GM21717 (cell line): ENCODE measurements around the gene KIF5A.
"Not testable (repeated sequence)": the region's sequence is repeated elsewhere in the genome, so short reads cannot be mapped to it uniquely, and the experiment has no call there.

ENCODE experiments used
- ATAC-seq: cut with Tn5 transposase; IDR thresholded peaks from one replicate; pipeline ENCODE4 v1.9.1; 2021; ENCODE audit warnings: mild to moderate bottlenecking, moderate library complexity; ENCODE audit not compliant: unreplicated experiment

KIF5A gene

GRCh38 chr12:57549909-57550640 lies at the start of gene KIF5A:
Gene KIF5A, plus strand, starts transcription at chr12:57550044. Its CDS starts 228 bp downstream, at chr12:57550272.
- no peak for ATAC-seq

- ATAC-seq: no peak
Measured at GRCh38 chr12:57500213-57500612, 49.6 kb upstream of the KIF5A start.

GRCh38 chr12:57502311-57502969 lies 47.4 kb upstream of the KIF5A start:
- not testable (repeated sequence) for ATAC-seq

- not testable (repeated sequence) for ATAC-seq
Measured at GRCh38 chr12:57506541-57506940, 43.3 kb upstream of the KIF5A start.

- ATAC-seq: not testable (repeated sequence)
Measured at GRCh38 chr12:57507796-57508195, 42.0 kb upstream of the KIF5A start.

GRCh38 chr12:57511161-57511560 lies 38.7 kb upstream of the KIF5A start:
- no peak for ATAC-seq

GRCh38 chr12:57511588-57512325 lies 38.1 kb upstream of the KIF5A start:
- no peak for ATAC-seq

- ATAC-seq: no peak
Measured at GRCh38 chr12:57512665-57513064, 37.2 kb upstream of the KIF5A start.

- ATAC-seq: no peak
Measured at GRCh38 chr12:57513266-57513665, 36.6 kb upstream of the KIF5A start.

GRCh38 chr12:57513677-57514076 lies 36.2 kb upstream of the KIF5A start:
- ATAC-seq: not testable (repeated sequence)

- ATAC-seq: not testable (repeated sequence)
Measured at GRCh38 chr12:57514246-57514645, 35.6 kb upstream of the KIF5A start.

GRCh38 chr12:57514720-57515407 lies 35.0 kb upstream of the KIF5A start:
- ATAC-seq: no peak

- ATAC-seq: no peak
Measured at GRCh38 chr12:57515408-57515933, 34.4 kb upstream of the KIF5A start.

GRCh38 chr12:57515934-57516541 lies 33.8 kb upstream of the KIF5A start:
- ATAC-seq: no peak

- ATAC-seq: no peak
Measured at GRCh38 chr12:57516617-57517153, 33.2 kb upstream of the KIF5A start.

- ATAC-seq: no peak
Measured at GRCh38 chr12:57517187-57517586, 32.7 kb upstream of the KIF5A start.

- not testable (repeated sequence) for ATAC-seq
Measured at GRCh38 chr12:57517718-57518117, 32.1 kb upstream of the KIF5A start.

- ATAC-seq: no peak
Measured at GRCh38 chr12:57518176-57518919, 31.5 kb upstream of the KIF5A start.
